ENCODE results near the gene MEDAG. TPM values are rescaled to one million over a fixed set of nuclear protein-coding genes. Genes with fewer than 3 reads are reported as not detected.

Gene MEDAG
- total RNA-seq, 5 donors from 2014 or later (not counting 1 experiment from before 2014, with no cell fraction given): not detected

GRCh38 chr13:30867089-30867669 is 38.9 kb upstream of the MEDAG start:
- POLR2A ChIA-PET: no interaction called here
- no peaks in the 10 kb centered on the region for H3K36me3 Mint-ChIP-seq
- ATAC-seq (replicated peaks in 1 of 4): no peak

GRCh38 chr13:30868799-30869470 is 37.1 kb upstream of the MEDAG start:
- WGBS (ENCODE audit: insufficient coverage): 65% methylated on average over 2 of the region's 5 CpGs
- DNase-seq: no peak
- Mint-ChIP-seq H3K27me3 (peaks cover 9 to 11% of the 10 kb centered on the region in 2 donors), H3K36me3 (no peaks in the 10 kb centered on the region), H3K4me3 (no peak overlapping the region), H3K4me1 (peaks cover 0 to 7% (median 4%) of the 10 kb centered on the region in 3 donors), H3K9me3 (no peaks in the 10 kb centered on the region), H3K27ac (no peak overlapping the region)
- Histone ChIP-seq H3K36me3 (ENCODE audit: control insufficient read depth in 2 of 2, extremely low read depth in 1 of 2, insufficient read depth in 1 of 2, low read length in 1 of 2) (no peaks in the 10 kb centered on the region), H3K4me3 (ENCODE audit: control insufficient read depth in 1 of 2, extremely low read depth in 1 of 2, low read length in 1 of 2) (no peak overlapping the region), H3K9me3 (no peaks in the 10 kb centered on the region), H3K4me1 (ENCODE audit: control insufficient read depth in 1 of 2, extremely low read depth in 1 of 2, insufficient read depth in 2 of 2, low read length in 2 of 2) (peaks cover 0 to 7% of the 10 kb centered on the region in 2 experiments), H3K27ac (ENCODE audit: low read length) (no peak overlapping the region), H3K27me3 (replicated peaks in 1 of 2; ENCODE audit: control insufficient read depth in 2 of 2, extremely low read depth in 1 of 2, insufficient read depth in 2 of 2, low read length in 1 of 2) (peaks cover 0 to 48% of the 10 kb centered on the region in 2 experiments)
- no peak for ATAC-seq (replicated peaks in 1 of 4)
- POLR2A ChIA-PET: no interaction called here
- CTCF ChIA-PET: interaction anchor here in 1 of 2 donors (0.5 to 1.1 kb wide), 2 partner anchors 11 to 178 kb away, joined by 3 to 6 read pairs; no protein-coding TSS in a partner anchor

More at GRCh38 chr13:30867089-30867669, 38.9 kb upstream of the MEDAG start:
- 82% methylated on average over 3 of the region's 3 CpGs for WGBS (ENCODE audit: insufficient coverage)
- CTCF ChIA-PET: interaction anchor here in 1 of 2 donors (1.0 kb wide), 1 partner anchor 11 kb away, joined by 3 read pairs; no protein-coding TSS in a partner anchor
- Histone ChIP-seq H3K4me1 (ENCODE audit: control insufficient read depth in 1 of 2, extremely low read depth in 1 of 2, insufficient read depth in 2 of 2, low read length in 2 of 2) (peaks cover 0 to 7% of the 10 kb centered on the region in 2 experiments), H3K36me3 (ENCODE audit: control insufficient read depth in 2 of 2, extremely low read depth in 1 of 2, insufficient read depth in 1 of 2, low read length in 1 of 2) (no peaks in the 10 kb centered on the region), H3K9me3 (no peaks in the 10 kb centered on the region), H3K27me3 (replicated peaks in 1 of 2; ENCODE audit: control insufficient read depth in 2 of 2, extremely low read depth in 1 of 2, insufficient read depth in 2 of 2, low read length in 1 of 2) (peaks cover 0 to 44% of the 10 kb centered on the region in 2 experiments), H3K27ac (ENCODE audit: low read length) (no peak overlapping the region), H3K4me3 (ENCODE audit: control insufficient read depth in 1 of 2, extremely low read depth in 1 of 2, low read length in 1 of 2) (no peak overlapping the region)
- peaks cover 0 to 7% (median 4%) of the 10 kb centered on the region in 3 donors for H3K4me1 Mint-ChIP-seq
- no peak overlapping the region for H3K27ac Mint-ChIP-seq
- peaks cover 9 to 11% of the 10 kb centered on the region in 2 donors for H3K27me3 Mint-ChIP-seq
- H3K4me3 Mint-ChIP-seq: no peak overlapping the region
- no peaks in the 10 kb centered on the region for H3K9me3 Mint-ChIP-seq
- DNase-seq: no peak

DNA sequence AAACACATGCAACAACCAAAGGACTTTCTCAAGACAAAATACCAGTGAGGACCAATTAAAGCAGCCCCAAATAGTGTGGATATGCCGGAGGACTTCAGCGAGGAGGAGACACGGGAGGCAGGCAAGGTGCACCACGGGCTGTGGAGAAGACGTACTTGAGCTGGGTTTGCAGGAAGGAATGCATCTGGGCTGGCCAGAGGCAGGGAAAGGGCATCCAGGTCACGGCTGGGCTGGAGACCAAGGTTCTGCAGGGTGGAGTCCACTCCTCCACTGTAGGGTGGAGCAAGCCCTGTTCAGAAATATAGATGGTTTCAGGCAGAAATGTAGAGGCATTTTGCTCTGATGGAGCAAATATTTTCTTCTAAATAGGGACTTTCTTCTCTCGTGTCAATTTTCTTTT is 36.6 kb upstream of the MEDAG start:
- Mint-ChIP-seq H3K4me3 (no peak overlapping the region), H3K27ac (no peak overlapping the region), H3K27me3 (peaks cover 9 to 15% of the 10 kb centered on the region in 2 donors), H3K4me1 (peaks cover 0 to 7% (median 4%) of the 10 kb centered on the region in 3 donors), H3K9me3 (no peaks in the 10 kb centered on the region), H3K36me3 (no peaks in the 10 kb centered on the region)
- Histone ChIP-seq H3K36me3 (ENCODE audit: control insufficient read depth in 2 of 2, extremely low read depth in 1 of 2, insufficient read depth in 1 of 2, low read length in 1 of 2) (no peaks in the 10 kb centered on the region), H3K27me3 (replicated peaks in 1 of 2; ENCODE audit: control insufficient read depth in 2 of 2, extremely low read depth in 1 of 2, insufficient read depth in 2 of 2, low read length in 1 of 2) (peaks cover 0 to 51% of the 10 kb centered on the region in 2 experiments), H3K4me1 (ENCODE audit: control insufficient read depth in 1 of 2, extremely low read depth in 1 of 2, insufficient read depth in 2 of 2, low read length in 2 of 2) (peaks cover 0 to 7% of the 10 kb centered on the region in 2 experiments), H3K27ac (ENCODE audit: low read length) (no peak overlapping the region), H3K4me3 (ENCODE audit: control insufficient read depth in 1 of 2, extremely low read depth in 1 of 2, low read length in 1 of 2) (no peak overlapping the region), H3K9me3 (no peaks in the 10 kb centered on the region)
- ChIA-PET POLR2A (interaction anchor here in 1 of 2 donors (0.5 kb wide), 1 partner anchor 27 kb away, joined by 3 read pairs; no protein-coding TSS in a partner anchor), CTCF (interaction anchor here in 1 of 2 donors (0.5 to 1.1 kb wide), 2 partner anchors 11 to 179 kb away, joined by 3 to 6 read pairs; no protein-coding TSS in a partner anchor)
- 88% methylated on average over 6 of the region's 7 CpGs for WGBS (ENCODE audit: insufficient coverage)
- ATAC-seq (replicated peaks in 1 of 4): no peak
- no peak for DNase-seq

GRCh38 chr13:30870049-30870884 is 35.8 kb upstream of the MEDAG start:
- POLR2A ChIA-PET: interaction anchor here in 1 of 2 donors (0.5 to 0.6 kb wide), 2 partner anchors 26 to 738 kb away, joined by 3 read pairs; no protein-coding TSS in a partner anchor
- Histone ChIP-seq H3K27me3 (replicated peaks in 1 of 2; ENCODE audit: control insufficient read depth in 2 of 2, extremely low read depth in 1 of 2, insufficient read depth in 2 of 2, low read length in 1 of 2) (peaks cover 0 to 50% of the 10 kb centered on the region in 2 experiments), H3K9me3 (no peaks in the 10 kb centered on the region), H3K4me3 (ENCODE audit: control insufficient read depth in 1 of 2, extremely low read depth in 1 of 2, low read length in 1 of 2) (no peak overlapping the region), H3K4me1 (ENCODE audit: control insufficient read depth in 1 of 2, extremely low read depth in 1 of 2, insufficient read depth in 2 of 2, low read length in 2 of 2) (peaks cover 0 to 5% of the 10 kb centered on the region in 2 experiments), H3K27ac (ENCODE audit: low read length) (no peak overlapping the region), H3K36me3 (ENCODE audit: control insufficient read depth in 2 of 2, extremely low read depth in 1 of 2, insufficient read depth in 1 of 2, low read length in 1 of 2) (no peaks in the 10 kb centered on the region)
- ATAC-seq (replicated peaks in 1 of 4): peak in 3 of 4 experiments; percentile 24 to 50 (median 35)
- Mint-ChIP-seq H3K27ac (no peak overlapping the region), H3K4me1 (peaks cover 0 to 4% (median 3%) of the 10 kb centered on the region in 3 donors), H3K9me3 (no peaks in the 10 kb centered on the region), H3K27me3 (peaks cover 9 to 15% of the 10 kb centered on the region in 2 donors), H3K36me3 (no peaks in the 10 kb centered on the region), H3K4me3 (no peak overlapping the region)
- peak in 2 of 35 experiments; percentile 1 to 9 for DNase-seq
- CTCF ChIA-PET: interaction anchor here in 1 of 2 donors (1.1 kb wide), 1 partner anchor 10 kb away, joined by 3 read pairs; no protein-coding TSS in a partner anchor
- 66% methylated on average over 9 of the region's 9 CpGs for WGBS (ENCODE audit: insufficient coverage)

DNA sequence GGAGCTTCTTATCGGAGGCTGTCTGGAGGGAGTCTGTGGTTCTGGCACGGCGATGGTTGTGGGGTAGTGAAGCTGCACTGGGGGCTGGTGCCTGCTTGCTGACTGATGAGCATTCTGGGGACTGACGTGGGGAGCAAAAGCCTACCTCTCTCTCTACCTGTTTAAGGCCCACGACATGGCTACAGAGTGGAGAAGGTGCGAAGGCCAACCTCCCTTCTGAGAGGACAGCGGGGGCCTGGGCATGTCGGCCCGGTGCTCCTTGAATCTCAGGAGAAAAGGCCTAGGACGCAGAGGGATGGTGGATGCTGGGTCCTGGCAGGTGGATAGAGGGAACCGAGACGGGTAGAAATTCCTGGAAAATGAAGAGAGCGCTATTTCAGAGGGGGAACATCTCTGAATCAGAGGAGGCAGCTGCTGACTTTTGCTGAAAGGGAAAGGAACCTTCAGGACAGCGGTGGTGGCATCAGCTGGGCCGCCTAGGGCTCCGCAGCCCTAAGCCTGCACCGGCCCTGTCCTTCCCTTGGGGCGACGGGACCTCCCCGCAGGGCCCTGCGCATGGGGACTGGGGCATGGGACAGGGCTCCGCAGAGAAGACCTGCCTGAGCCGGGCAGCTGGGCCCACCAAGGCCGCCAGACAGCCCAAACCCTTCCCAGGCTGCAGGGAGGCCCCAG is 35.0 kb upstream of the MEDAG start:
- Mint-ChIP-seq H3K36me3 (no peaks in the 10 kb centered on the region), H3K27me3 (peaks cover 9 to 13% of the 10 kb centered on the region in 2 donors), H3K4me1 (no peaks in the 10 kb centered on the region), H3K27ac (no peak overlapping the region), H3K9me3 (no peaks in the 10 kb centered on the region), H3K4me3 (no peak overlapping the region)
- ChIA-PET POLR2A (interaction anchor here in 1 of 2 donors (0.6 kb wide), 1 partner anchor 1598 kb away, joined by 3 read pairs; no protein-coding TSS in a partner anchor), CTCF (no interaction called here)
- no peaks in the 10 kb centered on the region for H3K36me3 ChIP-seq (ENCODE audit: control insufficient read depth in 2 of 2, extremely low read depth in 1 of 2, insufficient read depth in 1 of 2, low read length in 1 of 2)
- DNase-seq: no peak
- peaks cover 0 to 46% of the 10 kb centered on the region in 2 experiments for H3K27me3 ChIP-seq (replicated peaks in 1 of 2; ENCODE audit: control insufficient read depth in 2 of 2, extremely low read depth in 1 of 2, insufficient read depth in 2 of 2, low read length in 1 of 2)
- H3K9me3 ChIP-seq: no peaks in the 10 kb centered on the region
- no peak for ATAC-seq (replicated peaks in 1 of 4)
- WGBS (ENCODE audit: insufficient coverage): 92% methylated on average over 15 of the region's 24 CpGs
- H3K4me1 ChIP-seq (ENCODE audit: control insufficient read depth in 1 of 2, extremely low read depth in 1 of 2, insufficient read depth in 2 of 2, low read length in 2 of 2): peaks cover 0 to 2% of the 10 kb centered on the region in 2 experiments
- no peak overlapping the region for H3K4me3 ChIP-seq (ENCODE audit: control insufficient read depth in 1 of 2, extremely low read depth in 1 of 2, low read length in 1 of 2)
- H3K27ac ChIP-seq (ENCODE audit: low read length): no peak overlapping the region
